Neural progenitor cell (in vitro differentiated cells): ENCODE data around the gene GNAI1.

Experiments used
- EZH2 ChIP-seq: fragments of 200-600 bp; sonication (generic); IDR thresholded peaks from 2 replicates; pipeline ENCODE4 v1.6.1; 2017; ENCODE audit warnings: antibody characterized with exemption, mild to moderate bottlenecking, moderate library complexity
- EZH2phosphoT487 ChIP-seq: fragments of 200-600 bp; sonication (generic); IDR thresholded peaks from 2 replicates; pipeline ENCODE4 v1.6.1; 2017; ENCODE audit warnings: antibody characterized with exemption
- TF ChIP-seq, protein P1 (sequence below): fragments of 200-600 bp; sonication (generic); IDR thresholded peaks from 2 replicates; pipeline ENCODE4 v1.5.1; 2017; ENCODE audit warnings: antibody characterized with exemption, mild to moderate bottlenecking

DNA sequence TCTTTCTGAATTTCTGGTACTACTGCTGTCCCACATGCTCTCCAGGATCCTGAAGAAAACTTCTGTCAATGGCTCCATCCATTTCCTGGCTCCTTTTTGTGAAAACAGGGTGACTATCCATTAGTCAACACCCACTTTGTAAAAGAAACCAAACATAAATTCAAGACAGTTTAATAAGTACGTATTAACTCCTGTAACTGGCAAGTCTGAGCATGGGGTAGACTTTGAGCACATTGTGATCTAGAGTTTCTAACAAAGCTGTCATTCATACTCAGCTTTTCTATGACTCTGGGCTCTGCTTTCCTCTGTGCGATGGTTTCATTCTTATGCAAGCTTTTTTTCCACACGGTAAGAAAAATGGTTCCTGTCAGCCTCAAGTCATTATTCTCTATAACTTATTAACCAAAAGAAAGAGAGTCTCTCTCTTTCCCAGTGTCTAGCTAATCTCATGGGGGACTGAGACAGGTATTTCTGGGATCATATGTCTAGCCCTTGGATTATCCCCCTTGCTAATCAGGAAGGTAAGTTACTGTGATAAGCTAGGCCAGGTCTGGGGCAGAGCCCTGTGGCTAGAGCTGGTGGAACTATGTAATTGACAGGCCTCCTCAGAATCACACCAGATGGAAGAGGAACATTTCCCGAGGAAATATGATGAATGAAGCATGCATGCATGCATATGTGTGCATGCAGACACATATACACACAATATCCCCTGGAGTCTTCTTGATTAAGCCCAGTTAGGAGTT lies 98.5 kb downstream of the GNAI1 start:
- TF ChIP-seq, protein P1, sequence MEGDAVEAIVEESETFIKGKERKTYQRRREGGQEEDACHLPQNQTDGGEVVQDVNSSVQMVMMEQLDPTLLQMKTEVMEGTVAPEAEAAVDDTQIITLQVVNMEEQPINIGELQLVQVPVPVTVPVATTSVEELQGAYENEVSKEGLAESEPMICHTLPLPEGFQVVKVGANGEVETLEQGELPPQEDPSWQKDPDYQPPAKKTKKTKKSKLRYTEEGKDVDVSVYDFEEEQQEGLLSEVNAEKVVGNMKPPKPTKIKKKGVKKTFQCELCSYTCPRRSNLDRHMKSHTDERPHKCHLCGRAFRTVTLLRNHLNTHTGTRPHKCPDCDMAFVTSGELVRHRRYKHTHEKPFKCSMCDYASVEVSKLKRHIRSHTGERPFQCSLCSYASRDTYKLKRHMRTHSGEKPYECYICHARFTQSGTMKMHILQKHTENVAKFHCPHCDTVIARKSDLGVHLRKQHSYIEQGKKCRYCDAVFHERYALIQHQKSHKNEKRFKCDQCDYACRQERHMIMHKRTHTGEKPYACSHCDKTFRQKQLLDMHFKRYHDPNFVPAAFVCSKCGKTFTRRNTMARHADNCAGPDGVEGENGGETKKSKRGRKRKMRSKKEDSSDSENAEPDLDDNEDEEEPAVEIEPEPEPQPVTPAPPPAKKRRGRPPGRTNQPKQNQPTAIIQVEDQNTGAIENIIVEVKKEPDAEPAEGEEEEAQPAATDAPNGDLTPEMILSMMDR, result no peak
- no peak for TF ChIP-seq EZH2
- TF ChIP-seq EZH2phosphoT487, result no peak
